ENCODE results near the gene HTD2.

HTD2 gene

DNA sequence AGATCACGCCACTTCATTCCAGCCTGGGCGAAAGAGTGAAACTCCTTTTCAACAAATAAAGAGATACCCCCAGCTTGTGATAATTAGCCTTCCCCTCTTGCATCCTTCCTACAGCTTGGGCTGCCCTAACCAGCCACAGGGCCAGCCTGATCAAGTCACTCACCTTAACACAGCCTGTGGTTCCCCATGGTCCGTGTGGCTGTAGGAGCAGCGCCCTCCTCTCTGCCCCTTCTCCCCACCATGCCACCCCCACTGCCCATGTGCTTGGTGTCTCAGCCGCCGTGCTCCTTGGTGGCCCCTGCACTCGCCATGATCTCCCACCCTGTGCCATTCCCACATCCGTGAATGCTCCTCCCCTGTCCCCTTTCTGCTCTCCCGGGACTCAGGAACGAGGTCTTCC, 13.5 kb upstream of the HTD2 start:
- DNase-seq (ENCODE audit: low read depth in 2 of 2) = no peak

DNA sequence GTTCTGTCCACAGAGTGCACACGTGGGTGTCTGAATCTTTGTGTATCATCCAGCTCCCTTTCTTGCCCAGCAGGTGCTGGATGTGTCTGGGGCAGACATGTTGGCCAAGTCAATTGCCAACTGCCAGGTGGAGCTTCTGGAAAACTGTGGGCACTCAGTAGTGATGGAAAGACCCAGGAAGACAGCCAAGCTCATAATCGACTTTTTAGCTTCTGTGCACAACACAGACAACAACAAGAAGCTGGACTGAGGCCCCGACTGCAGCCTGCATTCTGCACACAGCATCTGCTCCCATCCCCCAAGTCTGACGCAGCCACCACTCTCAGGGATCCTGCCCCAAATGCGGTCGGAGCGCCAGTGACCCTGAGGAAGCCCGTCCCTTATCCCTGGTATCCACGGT, 12.8 kb upstream of the HTD2 start:
- DNase-seq (ENCODE audit: low read depth in 2 of 2) = no peak

DNA sequence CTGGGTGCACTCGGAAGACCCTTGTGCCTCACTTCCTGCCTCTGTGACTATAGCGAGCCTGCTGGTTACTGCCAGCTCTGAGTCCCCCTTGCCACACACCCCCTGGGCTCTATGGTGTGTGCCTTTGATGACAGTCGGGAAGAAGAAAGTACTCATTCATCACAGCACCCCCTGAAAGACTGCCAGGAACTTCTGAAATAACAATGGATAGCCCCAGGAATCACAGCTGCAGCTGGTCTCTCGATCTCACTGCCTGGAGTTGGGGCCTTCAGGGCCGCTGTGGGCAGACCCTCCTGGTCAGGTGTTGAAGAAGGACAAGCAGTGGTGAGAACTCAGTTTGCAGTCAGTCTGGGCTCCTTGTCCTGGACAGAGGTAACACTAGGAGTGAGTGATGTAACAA, 10.1 kb upstream of the HTD2 start:
- no peak for DNase-seq (ENCODE audit: low read depth in 2 of 2)

- DNase-seq (ENCODE audit: low read depth in 2 of 2) = no peak
Measured at GRCh38 chr3:58296843-58297242, 9.5 kb upstream of the HTD2 start.

DNA sequence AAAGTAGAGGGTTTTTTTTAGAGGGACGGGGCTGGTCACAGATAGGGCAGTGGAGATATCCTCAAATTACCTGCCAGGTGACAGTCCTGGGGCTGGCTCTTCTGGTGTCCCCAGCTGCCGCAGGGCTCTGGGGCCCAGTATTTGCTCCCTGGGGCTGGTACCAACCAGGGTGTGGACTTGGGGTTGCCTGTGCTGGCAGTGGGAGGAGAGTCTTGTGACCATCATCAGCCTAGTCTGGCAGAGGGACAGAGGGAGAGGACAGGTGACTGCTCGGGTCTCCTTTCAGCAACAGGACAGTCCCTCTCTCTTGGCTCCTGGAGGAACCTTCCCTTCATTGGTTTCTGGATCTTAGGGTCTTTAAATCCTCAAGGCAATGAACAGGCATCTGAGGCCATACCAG, 8.1 kb upstream of the HTD2 start:
- no peak for DNase-seq (ENCODE audit: low read depth in 2 of 2)

DNA sequence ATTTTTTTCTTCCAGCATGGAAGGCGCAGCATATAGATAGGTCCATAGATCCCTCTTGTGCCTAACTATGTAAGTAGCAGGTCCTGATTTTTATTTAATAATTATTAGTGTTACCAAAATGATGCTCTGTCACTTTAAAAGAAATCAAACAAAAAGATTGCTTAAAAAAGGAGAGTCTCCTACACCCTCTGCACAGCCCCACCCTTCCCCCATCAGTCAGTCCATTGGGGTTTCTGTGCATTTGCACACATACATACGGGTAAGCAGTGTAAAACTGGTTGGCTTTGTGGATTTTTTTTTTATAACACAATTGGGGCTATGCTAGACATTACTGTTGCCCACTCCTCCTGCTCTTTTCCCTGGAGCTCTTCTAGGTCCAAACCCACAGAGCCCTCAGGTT, 7.2 kb upstream of the HTD2 start:
- no peak for DNase-seq (ENCODE audit: low read depth in 2 of 2)

DNA sequence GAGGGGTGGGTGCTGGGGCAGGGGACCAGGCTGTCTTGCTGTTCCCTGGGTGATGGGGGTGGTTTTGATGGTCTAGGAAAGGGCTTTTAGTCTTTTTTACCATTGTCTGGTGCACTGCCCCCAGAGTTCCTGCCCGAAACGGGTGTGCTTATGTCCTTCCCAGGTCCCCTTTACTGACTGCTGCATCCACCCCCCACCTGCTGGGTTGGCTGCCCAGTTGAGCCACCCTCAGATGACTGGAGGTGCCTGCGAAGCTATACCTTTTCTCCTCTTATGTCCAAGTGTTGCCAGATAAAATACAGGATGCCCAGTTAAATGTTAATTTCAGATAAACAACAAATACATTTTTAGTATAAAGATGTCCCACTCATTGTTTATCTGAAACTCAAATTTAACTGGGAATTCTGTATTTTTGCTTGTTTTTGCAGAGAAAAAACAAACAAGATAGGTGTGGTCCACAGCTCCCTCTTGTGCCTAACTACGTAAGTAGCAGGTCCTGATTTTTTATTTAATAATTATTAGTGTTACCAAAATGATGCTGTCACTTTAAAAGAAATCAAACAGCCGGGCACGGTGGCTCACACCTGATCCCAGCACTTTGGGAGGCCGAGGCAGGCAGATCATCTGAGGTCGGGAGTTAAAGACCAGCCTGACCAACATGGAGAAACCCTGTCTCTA, 6.3 kb upstream of the HTD2 start:
- no peak for DNase-seq (ENCODE audit: low read depth in 2 of 2)

DNA sequence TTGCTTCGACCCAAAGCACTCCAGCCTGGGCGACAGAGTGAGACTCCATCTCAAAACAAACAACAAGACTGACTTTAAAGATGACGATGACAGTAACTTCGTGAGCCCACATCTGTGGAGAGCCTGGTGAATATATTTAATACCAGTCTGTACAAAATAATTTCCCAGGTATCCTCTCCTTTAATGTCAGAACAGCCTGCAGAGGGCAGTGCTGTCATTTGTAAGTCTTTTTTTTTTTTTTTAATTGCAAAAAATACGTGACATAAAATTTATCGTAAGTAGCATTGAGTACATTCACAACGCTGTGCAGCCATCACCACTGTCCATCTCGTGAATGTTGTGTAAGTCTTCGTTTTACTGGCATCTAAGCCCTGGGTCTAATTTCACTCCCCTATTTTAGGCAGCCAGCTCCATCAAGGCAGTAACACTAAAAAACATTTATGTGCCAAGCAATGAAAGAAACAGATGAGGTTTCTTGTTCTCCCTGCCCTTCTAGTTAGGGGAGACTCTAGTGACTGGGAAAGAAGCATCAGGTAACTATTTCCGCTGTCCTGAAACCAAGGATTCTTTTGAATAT, 1.4 kb downstream of the HTD2 start:
- DNase-seq (ENCODE audit: low read depth in 2 of 2) = no peak

DNA sequence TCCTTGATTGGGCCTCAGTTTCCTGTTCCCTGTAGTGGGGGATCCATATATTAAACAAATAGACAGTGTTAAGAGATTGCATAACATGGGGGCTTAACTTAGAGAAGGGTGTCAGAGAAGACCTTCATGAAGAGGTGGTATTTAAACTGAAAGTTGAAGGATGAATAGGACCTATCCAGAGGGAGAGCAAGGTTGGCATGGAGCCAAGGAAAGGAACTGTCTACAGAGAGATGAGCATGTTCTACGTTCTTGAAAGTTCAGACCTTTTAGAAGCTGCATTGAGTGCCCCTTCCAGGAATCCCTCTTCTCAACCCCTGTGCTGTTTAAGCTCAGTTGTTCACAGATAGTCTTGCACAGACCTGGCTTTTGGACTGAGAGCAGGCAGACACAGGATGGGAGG, 2.4 kb downstream of the HTD2 start:
- DNase-seq (ENCODE audit: low read depth in 2 of 2) = no peak

GRCh38 chr3:58317811-58318210, 11.5 kb downstream of the HTD2 start:
- DNase-seq (ENCODE audit: low read depth in 2 of 2) = no peak

GRCh38 chr3:58321791-58322190, 15.5 kb downstream of the HTD2 start:
- DNase-seq (ENCODE audit: low read depth in 2 of 2) = no peak

GRCh38 chr3:58322793-58323192, 16.5 kb downstream of the HTD2 start:
- DNase-seq (ENCODE audit: low read depth in 2 of 2) = no peak

GRCh38 chr3:58323529-58324390, 17.4 kb downstream of the HTD2 start:
- DNase-seq (ENCODE audit: low read depth in 2 of 2) = no peak

DNA sequence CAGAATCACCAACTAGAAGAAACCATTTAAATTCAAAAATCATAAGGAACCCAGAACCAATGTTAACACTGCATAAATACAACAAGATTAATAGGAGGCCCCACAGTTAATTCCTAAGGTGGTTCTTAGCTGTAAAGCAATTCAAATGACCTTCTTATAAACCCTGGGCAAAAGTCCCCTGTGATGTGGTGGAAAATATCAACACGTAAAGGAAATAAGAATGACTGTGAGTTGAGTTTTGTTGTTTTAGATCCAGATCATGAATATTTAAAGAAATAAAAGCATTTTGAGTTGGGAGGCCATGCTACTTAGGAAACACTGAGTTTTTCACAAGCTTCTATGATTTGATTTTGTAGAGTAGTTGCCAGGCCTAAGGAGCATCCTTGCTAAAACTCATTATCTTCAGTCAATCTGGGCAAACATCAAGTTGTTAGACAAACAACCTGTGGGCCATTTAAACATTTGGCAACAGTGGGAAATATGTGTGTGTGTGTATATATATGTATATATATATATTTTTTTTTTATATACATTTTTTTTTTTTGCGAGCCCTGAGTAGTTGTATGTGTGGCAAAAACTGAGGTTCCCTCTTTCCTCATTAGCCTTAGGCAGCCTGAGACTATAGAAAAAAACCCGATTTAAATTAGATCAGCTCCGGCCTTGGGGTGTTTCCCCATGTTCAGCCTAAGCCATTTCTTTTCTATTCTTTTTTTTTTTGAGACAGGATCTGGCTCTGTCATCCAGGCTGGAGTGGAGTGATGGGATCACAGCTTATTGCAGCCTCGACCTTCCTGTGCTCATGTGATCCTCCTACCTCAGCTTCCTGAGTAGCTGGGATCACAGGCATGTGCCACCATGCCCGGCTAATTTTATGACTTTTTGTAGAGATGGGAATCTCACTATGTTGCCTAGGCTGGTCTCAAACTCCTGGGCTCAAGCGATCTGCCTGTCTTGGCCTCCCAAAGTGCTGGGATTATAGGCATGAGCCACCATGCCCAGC, 18.4 kb downstream of the HTD2 start:
- no peak for DNase-seq (ENCODE audit: low read depth in 2 of 2)

- no peak for DNase-seq (ENCODE audit: low read depth in 2 of 2)
Measured at GRCh38 chr3:58325525-58325992, 19.2 kb downstream of the HTD2 start.

DNA sequence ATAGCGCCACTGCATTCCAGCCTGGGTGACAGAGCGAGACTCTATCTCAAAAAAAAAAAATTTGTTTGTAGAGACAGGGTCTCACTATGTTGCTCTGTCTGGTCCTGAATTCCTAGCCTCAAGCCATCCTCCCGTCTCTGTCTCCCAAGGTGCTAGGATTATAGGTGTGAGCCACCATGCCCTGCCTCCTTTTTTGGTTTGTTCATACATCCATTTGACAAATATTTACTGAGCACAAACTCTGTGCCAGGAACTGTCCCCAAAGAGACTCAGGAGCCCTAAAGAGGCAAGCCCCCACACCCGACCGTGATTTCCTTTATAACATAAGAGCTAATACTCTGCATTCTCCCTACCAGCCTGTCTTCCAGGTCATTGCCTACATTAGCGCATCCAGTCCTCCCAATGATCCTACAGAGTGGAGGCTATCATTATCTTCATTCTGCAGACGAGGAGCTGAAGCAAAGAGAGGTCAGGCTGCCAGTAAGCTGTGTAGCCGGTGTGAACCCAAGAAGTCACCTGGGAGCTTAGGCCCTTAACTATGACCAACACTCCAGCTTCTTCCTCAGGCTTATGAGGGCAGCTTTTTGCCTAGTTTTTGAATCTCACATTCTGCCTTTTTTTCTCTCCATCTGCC, 20.1 kb downstream of the HTD2 start:
- DNase-seq (ENCODE audit: low read depth in 2 of 2) = no peak

- DNase-seq (ENCODE audit: low read depth in 2 of 2) = no peak
Measured at GRCh38 chr3:58329150-58329921, 23.0 kb downstream of the HTD2 start.

DNA sequence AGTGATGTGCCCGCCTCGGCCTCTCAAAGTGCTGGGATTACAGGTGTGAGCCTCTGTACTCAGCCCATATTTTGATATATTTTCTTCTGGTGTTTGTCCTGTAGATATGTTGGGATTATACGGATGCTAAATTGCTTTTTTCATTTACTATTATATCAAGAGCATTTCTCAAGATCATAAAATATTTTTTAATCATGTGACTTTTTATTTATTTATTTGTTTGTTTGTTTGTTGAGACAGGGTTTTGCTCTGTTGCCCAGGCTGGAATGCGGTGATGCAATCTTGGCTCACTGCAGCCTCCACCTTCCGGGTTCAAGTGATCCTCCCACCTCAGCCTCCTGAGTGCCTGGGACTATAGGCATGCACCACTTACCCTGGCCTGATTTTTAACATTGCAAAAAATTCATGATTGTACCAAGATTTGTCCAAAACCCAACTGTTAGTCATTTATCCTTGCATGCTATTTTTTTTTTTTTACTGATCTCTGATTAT, 23.6 kb downstream of the HTD2 start:
- no peak for DNase-seq (ENCODE audit: low read depth in 2 of 2)

DNA sequence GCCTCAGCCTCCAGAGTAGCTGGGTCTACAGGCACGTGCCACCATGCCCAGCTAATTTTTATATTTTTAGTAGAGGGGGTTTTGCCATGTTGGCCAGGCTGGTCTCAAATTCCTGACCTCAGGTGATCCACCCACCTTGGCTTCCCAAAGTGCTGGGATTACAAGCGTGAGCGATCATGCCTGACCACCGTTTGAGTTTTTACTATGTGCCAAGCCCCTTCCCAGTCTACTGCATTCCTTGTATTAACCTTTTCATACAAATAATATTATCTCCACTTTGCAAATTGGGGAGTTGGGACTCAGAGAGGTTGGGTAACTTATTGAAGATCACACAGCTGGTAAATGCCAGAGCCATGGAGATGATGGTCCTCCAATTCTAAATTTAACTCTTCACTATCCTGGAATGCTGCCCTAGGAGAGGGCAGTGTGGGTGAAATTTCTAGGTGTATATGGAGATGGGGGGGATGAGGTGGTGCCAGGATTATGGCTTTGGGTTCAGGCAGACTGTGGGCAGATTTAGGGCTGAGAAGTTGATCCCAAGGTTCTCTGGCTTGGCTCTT, 25.4 kb downstream of the HTD2 start:
- DNase-seq (ENCODE audit: low read depth in 2 of 2) = no peak

Data from stimulated activated CD8-positive, alpha-beta memory T cell treated with anti-CD3 and anti-CD28 coated beads, Interleukin-2, amount 100 ng/mL, for 1 hour (primary cell).